GM10248 (cell line): Measurements from ENCODE around the gene SRGAP2C.
"Not testable (repeated sequence)": the region's sequence is repeated elsewhere in the genome, so short reads cannot be mapped to it uniquely, and the experiment has no call there.

ENCODE experiments used
- CTCF ChIA-PET: fragments of 300-600 bp; sonication (Branson Sonifier 250); formaldehyde crosslinking; extraction: SDS; loops from one replicate; lab custom pipeline; 2021; ENCODE audit warnings: antibody characterized with exemption; lab: Yijun Ruan, JAX
- POLR2A ChIA-PET: fragments of 350-650 bp; sonication (Branson Sonifier 250); formaldehyde crosslinking; extraction: SDS; loops from one replicate; lab custom pipeline; 2020; ENCODE audit warnings: antibody characterized with exemption; lab: Yijun Ruan, JAX
- DNase-seq: peaks from one replicate; pipeline ENCODE4 v3.0.0; 2012; ENCODE audit errors: extremely low spot score

Gene SRGAP2C

GRCh38 chr1:121385563-121386288, 201.0 kb downstream of the SRGAP2C start:
- DNase-seq, POLR2A ChIA-PET, CTCF ChIA-PET: not testable (repeated sequence)

- POLR2A ChIA-PET, CTCF ChIA-PET, DNase-seq: not testable (repeated sequence)
Observed at GRCh38 chr1:121386319-121386948, 201.7 kb downstream of the SRGAP2C start.

GRCh38 chr1:121389895-121390560, 205.3 kb downstream of the SRGAP2C start:
- DNase-seq, CTCF ChIA-PET, POLR2A ChIA-PET: not testable (repeated sequence)

GRCh38 chr1:121392130-121392529, 207.4 kb downstream of the SRGAP2C start:
- DNase-seq, POLR2A ChIA-PET, CTCF ChIA-PET: not testable (repeated sequence)

GRCh38 chr1:121395718-121396201, 211.0 kb downstream of the SRGAP2C start:
- DNase-seq, CTCF ChIA-PET, POLR2A ChIA-PET: not testable (repeated sequence)

- DNase-seq, CTCF ChIA-PET, POLR2A ChIA-PET: not testable (repeated sequence)
Observed at GRCh38 chr1:121396335-121397081, 211.7 kb downstream of the SRGAP2C start.

- CTCF ChIA-PET, result not testable (repeated sequence)
Observed at GRCh38 chr1:121397101-121397500, 212.3 kb downstream of the SRGAP2C start.

GRCh38 chr1:121399193-121399592, 214.4 kb downstream of the SRGAP2C start:
- POLR2A ChIA-PET, DNase-seq, CTCF ChIA-PET: not testable (repeated sequence)

More at GRCh38 chr1:121397101-121397500, 212.3 kb downstream of the SRGAP2C start:
- POLR2A ChIA-PET, DNase-seq: not testable (repeated sequence)

GRCh38 chr1:121400108-121400507, 215.3 kb downstream of the SRGAP2C start:
- POLR2A ChIA-PET, DNase-seq, CTCF ChIA-PET: not testable (repeated sequence)

- CTCF ChIA-PET, POLR2A ChIA-PET, DNase-seq: not testable (repeated sequence)
Observed at GRCh38 chr1:121400541-121401310, 216.0 kb downstream of the SRGAP2C start.

GRCh38 chr1:121401375-121401955, 216.7 kb downstream of the SRGAP2C start:
- DNase-seq, CTCF ChIA-PET, POLR2A ChIA-PET: not testable (repeated sequence)

- CTCF ChIA-PET, POLR2A ChIA-PET: not testable (repeated sequence)
Observed at GRCh38 chr1:121403254-121403653, 218.5 kb downstream of the SRGAP2C start.

More at GRCh38 chr1:121403254-121403653, 218.5 kb downstream of the SRGAP2C start:
- not testable (repeated sequence) for DNase-seq
